GM12878 (cell line): ENCODE data around the gene CRYBG3.

Source experiments
- MEF2B ChIP-seq: fragments of 450-650 bp; IDR thresholded peaks from 2 replicates; pipeline ENCODE4 v1.6.1; 2018; ENCODE audit warnings: mild to moderate bottlenecking, moderate library complexity; ENCODE audit not compliant: partially characterized antibody, poor library complexity, severe bottlenecking
- SP1 ChIP-seq: IDR thresholded peaks from one replicate; pipeline ENCODE4 v1.6.1; 2011; ENCODE audit warnings: low read depth, low read length
- TF ChIP-seq, protein P1 (sequence below), 3 experiments: IDR thresholded peaks in 2 of 3; conservative IDR thresholded peaks in 1 of 3; 2 replicates each; pipeline ENCODE4 v1.5.1; 2011; ENCODE audit warnings: low read depth in 3 of 3, low read length in 3 of 3, mild to moderate bottlenecking in 3 of 3, control low read depth in 2 of 3, moderate library complexity in 2 of 3, inconsistent platforms in 1 of 3, mixed read lengths in 1 of 3; ENCODE audit not compliant: control insufficient read depth in 2 of 3, insufficient read depth in 1 of 3; ENCODE audit errors: extremely low read depth in 1 of 3
- TF ChIP-seq, protein P2 (sequence below): fragments of 450-650 bp; IDR thresholded peaks from 2 replicates; pipeline ENCODE4 v1.6.1; 2017; ENCODE audit warnings: mild to moderate bottlenecking, moderate library complexity

DNA sequence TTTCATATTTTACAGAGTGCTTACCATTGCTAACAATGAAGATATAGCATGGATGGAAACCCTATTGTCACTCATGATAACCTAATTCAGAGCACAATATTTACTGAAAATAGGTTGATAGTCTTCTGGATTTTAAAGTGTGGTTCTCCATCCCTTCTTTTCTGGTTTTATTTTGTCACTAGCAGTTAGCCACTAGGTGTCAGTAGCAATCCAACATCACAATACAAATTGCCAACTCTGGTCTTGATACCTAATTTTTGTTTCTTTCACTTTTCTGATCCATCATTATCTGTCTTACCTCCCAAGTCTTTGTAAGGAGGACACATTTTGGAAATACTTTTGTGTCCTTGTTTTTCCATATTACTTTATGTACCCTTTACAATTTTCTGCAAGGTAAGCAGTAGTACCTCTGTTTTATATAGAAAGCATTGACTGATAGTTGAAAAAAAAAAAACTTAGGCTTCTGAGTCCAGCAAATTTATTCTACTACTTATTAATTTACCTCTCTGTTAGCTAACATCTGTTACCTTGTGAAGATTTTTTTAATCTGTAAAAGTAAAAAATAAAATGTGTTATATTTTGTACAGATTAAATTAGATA is 28.3 kb upstream of the CRYBG3 start:
- TF ChIP-seq, protein P1, sequence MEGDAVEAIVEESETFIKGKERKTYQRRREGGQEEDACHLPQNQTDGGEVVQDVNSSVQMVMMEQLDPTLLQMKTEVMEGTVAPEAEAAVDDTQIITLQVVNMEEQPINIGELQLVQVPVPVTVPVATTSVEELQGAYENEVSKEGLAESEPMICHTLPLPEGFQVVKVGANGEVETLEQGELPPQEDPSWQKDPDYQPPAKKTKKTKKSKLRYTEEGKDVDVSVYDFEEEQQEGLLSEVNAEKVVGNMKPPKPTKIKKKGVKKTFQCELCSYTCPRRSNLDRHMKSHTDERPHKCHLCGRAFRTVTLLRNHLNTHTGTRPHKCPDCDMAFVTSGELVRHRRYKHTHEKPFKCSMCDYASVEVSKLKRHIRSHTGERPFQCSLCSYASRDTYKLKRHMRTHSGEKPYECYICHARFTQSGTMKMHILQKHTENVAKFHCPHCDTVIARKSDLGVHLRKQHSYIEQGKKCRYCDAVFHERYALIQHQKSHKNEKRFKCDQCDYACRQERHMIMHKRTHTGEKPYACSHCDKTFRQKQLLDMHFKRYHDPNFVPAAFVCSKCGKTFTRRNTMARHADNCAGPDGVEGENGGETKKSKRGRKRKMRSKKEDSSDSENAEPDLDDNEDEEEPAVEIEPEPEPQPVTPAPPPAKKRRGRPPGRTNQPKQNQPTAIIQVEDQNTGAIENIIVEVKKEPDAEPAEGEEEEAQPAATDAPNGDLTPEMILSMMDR (IDR thresholded peaks at IDR 0.05 in 2 of 3, conservative IDR thresholded peaks at IDR 0.05 in 1 of 3; ENCODE audit: control insufficient read depth in 2 of 3, extremely low read depth in 1 of 3, insufficient read depth in 1 of 3, low read depth in 3 of 3, low read length in 3 of 3): peak; percentile 57 to 80 (median 68); a peak in 4 of 6 replicates
- TF ChIP-seq MEF2B (no peak), SP1 (no peak)
- TF ChIP-seq, protein P2, sequence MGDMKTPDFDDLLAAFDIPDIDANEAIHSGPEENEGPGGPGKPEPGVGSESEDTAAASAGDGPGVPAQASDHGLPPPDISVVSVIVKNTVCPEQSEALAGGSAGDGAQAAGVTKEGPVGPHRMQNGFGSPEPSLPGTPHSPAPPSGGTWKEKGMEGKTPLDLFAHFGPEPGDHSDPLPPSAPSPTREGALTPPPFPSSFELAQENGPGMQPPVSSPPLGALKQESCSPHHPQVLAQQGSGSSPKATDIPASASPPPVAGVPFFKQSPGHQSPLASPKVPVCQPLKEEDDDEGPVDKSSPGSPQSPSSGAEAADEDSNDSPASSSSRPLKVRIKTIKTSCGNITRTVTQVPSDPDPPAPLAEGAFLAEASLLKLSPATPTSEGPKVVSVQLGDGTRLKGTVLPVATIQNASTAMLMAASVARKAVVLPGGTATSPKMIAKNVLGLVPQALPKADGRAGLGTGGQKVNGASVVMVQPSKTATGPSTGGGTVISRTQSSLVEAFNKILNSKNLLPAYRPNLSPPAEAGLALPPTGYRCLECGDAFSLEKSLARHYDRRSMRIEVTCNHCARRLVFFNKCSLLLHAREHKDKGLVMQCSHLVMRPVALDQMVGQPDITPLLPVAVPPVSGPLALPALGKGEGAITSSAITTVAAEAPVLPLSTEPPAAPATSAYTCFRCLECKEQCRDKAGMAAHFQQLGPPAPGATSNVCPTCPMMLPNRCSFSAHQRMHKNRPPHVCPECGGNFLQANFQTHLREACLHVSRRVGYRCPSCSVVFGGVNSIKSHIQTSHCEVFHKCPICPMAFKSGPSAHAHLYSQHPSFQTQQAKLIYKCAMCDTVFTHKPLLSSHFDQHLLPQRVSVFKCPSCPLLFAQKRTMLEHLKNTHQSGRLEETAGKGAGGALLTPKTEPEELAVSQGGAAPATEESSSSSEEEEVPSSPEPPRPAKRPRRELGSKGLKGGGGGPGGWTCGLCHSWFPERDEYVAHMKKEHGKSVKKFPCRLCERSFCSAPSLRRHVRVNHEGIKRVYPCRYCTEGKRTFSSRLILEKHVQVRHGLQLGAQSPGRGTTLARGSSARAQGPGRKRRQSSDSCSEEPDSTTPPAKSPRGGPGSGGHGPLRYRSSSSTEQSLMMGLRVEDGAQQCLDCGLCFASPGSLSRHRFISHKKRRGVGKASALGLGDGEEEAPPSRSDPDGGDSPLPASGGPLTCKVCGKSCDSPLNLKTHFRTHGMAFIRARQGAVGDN: no peak
